SU-DHL-6 (cell line): Measurements from ENCODE around the gene MAPKBP1.

Experiments
- CTCF ChIP-seq: fragments of 200-600 bp; sonication (generic); IDR thresholded peaks from one replicate; pipeline ENCODE4 v1.5.1; 2017; ENCODE audit warnings: antibody characterized with exemption, mild to moderate bottlenecking, low read length, moderate library complexity; ENCODE audit not compliant: insufficient read depth, poor library complexity, severe bottlenecking
- EZH2phosphoT487 ChIP-seq: fragments of 200-600 bp; sonication (generic), shearing (Covaris generic); conservative IDR thresholded peaks from 2 replicates; pipeline ENCODE4 v1.6.1; 2018; ENCODE audit warnings: mild to moderate bottlenecking, antibody characterized with exemption, low read length, moderate library complexity, mixed read lengths

- TF ChIP-seq CTCF (no peak), EZH2phosphoT487 (no peak)
Observed at GRCh38 chr15:41838400-41838897, 64.2 kb downstream of the MAPKBP1 start, which contains the start of gene PLA2G4B.
